CD4-positive, CD25-positive, alpha-beta regulatory T cell (primary cell): ENCODE results near the gene NAGPA. TPM values are rescaled to one million over a fixed set of nuclear protein-coding genes. Genes with fewer than 3 reads are reported as not detected.

Experiments
- ATAC-seq, 2 donors: fragments of 150-1000 bp; cut with Tn5 transposase; one replicate each; pipeline ENCODE4 v1.10.0; 2021; ENCODE audit warnings: low read depth in 2 of 2, moderate number of reproducible peaks in 2 of 2, moderate library complexity in 1 of 2
- DNase-seq, 3 donors: peaks; one replicate each; pipeline versions ENCODE4 v3.0.0 to v3.0.0-alpha.2; 2012 to 2022; ENCODE audit warnings: mixed read lengths in 1 of 3
- H3K27ac ChIP-seq: one replicate; pipeline ENCODE4 v1.7.0; 2013; ENCODE audit warnings: mild to moderate bottlenecking, low read length; ENCODE audit not compliant: insufficient read depth, poor library complexity, severe bottlenecking
- H3K27me3 ChIP-seq: one replicate; pipeline ENCODE4 v1.7.0; 2013; ENCODE audit warnings: low read length; ENCODE audit not compliant: control insufficient read depth, insufficient read depth
- H3K36me3 ChIP-seq: one replicate; pipeline ENCODE4 v1.7.0; 2013; ENCODE audit warnings: mild to moderate bottlenecking, low read length, moderate library complexity; ENCODE audit not compliant: control insufficient read depth, insufficient read depth
- H3K4me1 ChIP-seq: 2 replicates; pipeline ENCODE4 v1.7.0; 2013; ENCODE audit warnings: mild to moderate bottlenecking, low read length; ENCODE audit not compliant: insufficient read depth, control insufficient read depth, poor library complexity, severe bottlenecking
- H3K4me3 ChIP-seq: one replicate; pipeline ENCODE4 v1.7.0; 2013; ENCODE audit warnings: low read depth, mild to moderate bottlenecking, low read length, moderate library complexity
- H3K9me3 ChIP-seq, 2 experiments: 1 replicate in 1 of 2; 2 replicates in 1 of 2; pipeline ENCODE4 v1.7.0; 2013; ENCODE audit warnings: low read length in 2 of 2, mild to moderate bottlenecking in 1 of 2, moderate library complexity in 1 of 2; ENCODE audit not compliant: control insufficient read depth in 2 of 2
- H3K27ac Mint-ChIP-seq, 3 donors: one replicate each; pipeline ENCODE4 v1.8.0; 2020 to 2022; ENCODE audit warnings: mild to moderate bottlenecking in 3 of 3, mixed read lengths in 3 of 3, moderate library complexity in 2 of 3
- H3K27me3 Mint-ChIP-seq: one replicate; pipeline ENCODE4 v1.8.0; 2022; ENCODE audit warnings: mild to moderate bottlenecking, mixed read lengths
- H3K36me3 Mint-ChIP-seq: one replicate; pipeline ENCODE4 v1.8.0; 2020; ENCODE audit warnings: mixed read lengths
- H3K4me1 Mint-ChIP-seq, 4 donors: one replicate each; pipeline ENCODE4 v1.8.0; 2020 to 2022; ENCODE audit warnings: mixed read lengths in 4 of 4, mild to moderate bottlenecking in 1 of 4
- H3K4me3 Mint-ChIP-seq, 4 donors: one replicate each; pipeline ENCODE4 v1.8.0; 2020 to 2022; ENCODE audit warnings: mild to moderate bottlenecking in 4 of 4, mixed read lengths in 4 of 4, moderate library complexity in 3 of 4
- H3K9me3 Mint-ChIP-seq, 7 donors: one replicate each; pipeline ENCODE4 v1.8.0; 2020 to 2022; ENCODE audit warnings: mixed read lengths in 7 of 7, mild to moderate bottlenecking in 3 of 7, moderate library complexity in 2 of 7
- polyA plus RNA-seq, 4 donors: library from polyadenylated mRNA; unstranded; fragments of 300-500 nt; fragmentation: Illumina TruSeq; gene quantifications; one replicate each; pipeline ENCODE4 v1.2.3, GENCODE V29; 2021
- total RNA-seq: library from RNA; stranded (reverse); gene quantifications from one replicate; pipeline ENCODE4 v1.2.3, GENCODE V29; 2022

Gene NAGPA
- total and polyA plus RNA-seq, 5 donors from 2014 or later: 23.7 to 37.5 (median 33.0) TPM

GRCh38 chr16:5073279-5073629, 39.5 kb upstream of the NAGPA start:
- peaks cover 25% of the 10 kb centered on the region for H3K36me3 Mint-ChIP-seq
- Histone ChIP-seq H3K27me3 (no peaks in the 10 kb centered on the region), H3K27ac (peak overlapping the region; percentile 86), H3K4me3 (no peak overlapping the region), H3K4me1 (peaks cover 24% of the 10 kb centered on the region), H3K9me3 (no peaks in the 10 kb centered on the region), H3K36me3 (peaks cover 29% of the 10 kb centered on the region)
- H3K27me3 Mint-ChIP-seq: peaks cover 8% of the 10 kb centered on the region
- ATAC-seq (no peak), DNase-seq (no peak)
- H3K9me3 Mint-ChIP-seq: no peaks in the 10 kb centered on the region
- peak overlapping the region; percentile 11 to 98 (median 78) for H3K27ac Mint-ChIP-seq
- peaks cover 18 to 40% (median 29%) of the 10 kb centered on the region in 4 donors for H3K4me1 Mint-ChIP-seq
- peak overlapping the region; percentile 92 to 96 (median 94) for H3K4me3 Mint-ChIP-seq

GRCh38 chr16:5072334-5073278, 38.9 kb upstream of the NAGPA start:
- no peaks in the 10 kb centered on the region for H3K9me3 ChIP-seq
- H3K4me3 ChIP-seq: peak overlapping the region; percentile 85
- H3K4me1 ChIP-seq: peaks cover 24% of the 10 kb centered on the region
- Mint-ChIP-seq H3K27ac (peak overlapping the region; percentile 98), H3K9me3 (no peaks in the 10 kb centered on the region), H3K27me3 (peaks cover 8% of the 10 kb centered on the region), H3K36me3 (peaks cover 25% of the 10 kb centered on the region), H3K4me3 (peak overlapping the region; percentile 92 to 96 (median 94)), H3K4me1 (peaks cover 18 to 40% (median 29%) of the 10 kb centered on the region in 4 donors)
- no peaks in the 10 kb centered on the region for H3K27me3 ChIP-seq
- ATAC-seq (no peak), DNase-seq (no peak)
- peak overlapping the region; percentile 86 for H3K27ac ChIP-seq
- peaks cover 28% of the 10 kb centered on the region for H3K36me3 ChIP-seq

GRCh38 chr16:5071681-5072333, 38.1 kb upstream of the NAGPA start, which contains the start of gene ALG1:
ALG1 (plus strand) TSS chr16:5071843; CDS start chr16:5071850, 7 bp downstream.
- H3K27ac Mint-ChIP-seq: peak within 1 kb of the TSS; percentile 98
- peak within 1 kb of the TSS; percentile 86 for H3K27ac ChIP-seq
- H3K27me3 Mint-ChIP-seq: peaks cover 9% of the 10 kb centered on the region
- no peaks in the 10 kb centered on the region for H3K9me3 Mint-ChIP-seq
- peaks cover 22% of the 10 kb centered on the region for H3K36me3 ChIP-seq
- no peaks in the 10 kb centered on the region for H3K27me3 ChIP-seq
- no peaks in the 10 kb centered on the region for H3K9me3 ChIP-seq
- peaks cover 18 to 40% (median 29%) of the 10 kb centered on the region in 4 donors for H3K4me1 Mint-ChIP-seq
- H3K4me3 ChIP-seq: peak within 1 kb of the TSS; percentile 85
- ATAC-seq (peak; percentile 88 to 90), DNase-seq (peak; percentile 83 to 92 (median 86))
- peaks cover 22% of the 10 kb centered on the region for H3K36me3 Mint-ChIP-seq
- H3K4me1 ChIP-seq: peaks cover 24% of the 10 kb centered on the region
- peak within 1 kb of the TSS; percentile 92 to 96 (median 94) for H3K4me3 Mint-ChIP-seq

GRCh38 chr16:5071341-5071680, 37.6 kb upstream of the NAGPA start:
- H3K9me3 ChIP-seq: no peaks in the 10 kb centered on the region
- H3K4me3 Mint-ChIP-seq: peak overlapping the region; percentile 92 to 96 (median 94)
- DNase-seq: no peak

GRCh38 chr16:5070431-5071186, 36.9 kb upstream of the NAGPA start:
- H3K27ac Mint-ChIP-seq: peak overlapping the region; percentile 29 to 98 (median 98)
- H3K4me1 ChIP-seq: peaks cover 24% of the 10 kb centered on the region
- H3K4me3 Mint-ChIP-seq: peak overlapping the region in 3 of 4 donors; percentile 47 to 94 (median 92)
- peaks cover 15% of the 10 kb centered on the region for H3K27me3 Mint-ChIP-seq
- peak in 1 of 3 donors; percentile 10 for DNase-seq
- no peak overlapping the region for H3K4me3 ChIP-seq
- H3K27ac ChIP-seq: peak overlapping the region; percentile 86
- H3K27me3 ChIP-seq: no peaks in the 10 kb centered on the region
- H3K36me3 ChIP-seq: peaks cover 12% of the 10 kb centered on the region
- peaks cover 18 to 40% (median 29%) of the 10 kb centered on the region in 4 donors for H3K4me1 Mint-ChIP-seq
- H3K9me3 Mint-ChIP-seq: no peaks in the 10 kb centered on the region
- peaks cover 13% of the 10 kb centered on the region for H3K36me3 Mint-ChIP-seq
- H3K9me3 ChIP-seq: no peaks in the 10 kb centered on the region
- no peak for ATAC-seq

More at GRCh38 chr16:5071341-5071680, 37.6 kb upstream of the NAGPA start:
- Histone ChIP-seq H3K4me3 (peak overlapping the region; percentile 74), H3K4me1 (peaks cover 24% of the 10 kb centered on the region), H3K27me3 (no peaks in the 10 kb centered on the region), H3K27ac (peak overlapping the region; percentile 86), H3K36me3 (peaks cover 19% of the 10 kb centered on the region)
- ATAC-seq: no peak
- H3K36me3 Mint-ChIP-seq: peaks cover 20% of the 10 kb centered on the region
- peak overlapping the region; percentile 98 for H3K27ac Mint-ChIP-seq
- H3K4me1 Mint-ChIP-seq: peaks cover 18 to 40% (median 29%) of the 10 kb centered on the region in 4 donors
- H3K9me3 Mint-ChIP-seq: no peaks in the 10 kb centered on the region
- peaks cover 14% of the 10 kb centered on the region for H3K27me3 Mint-ChIP-seq

GRCh38 chr16:5069854-5070253, 36.1 kb upstream of the NAGPA start:
- H3K9me3 ChIP-seq: no peaks in the 10 kb centered on the region
- Mint-ChIP-seq H3K9me3 (no peaks in the 10 kb centered on the region), H3K4me1 (peaks cover 15 to 35% (median 24%) of the 10 kb centered on the region in 4 donors), H3K27ac (peak overlapping the region in 1 of 3 donors; percentile 75), H3K27me3 (peaks cover 15% of the 10 kb centered on the region), H3K36me3 (peaks cover 5% of the 10 kb centered on the region), H3K4me3 (peak overlapping the region in 3 of 4 donors; percentile 35 to 41 (median 38))
- H3K4me1 ChIP-seq: peaks cover 24% of the 10 kb centered on the region
- DNase-seq (no peak), ATAC-seq (no peak)
- no peak overlapping the region for H3K4me3 ChIP-seq
- H3K27ac ChIP-seq: no peak overlapping the region
- H3K36me3 ChIP-seq: peaks cover 7% of the 10 kb centered on the region
- no peaks in the 10 kb centered on the region for H3K27me3 ChIP-seq

GRCh38 chr16:5069048-5069447, 35.3 kb upstream of the NAGPA start:
- Mint-ChIP-seq H3K36me3 (no peaks in the 10 kb centered on the region), H3K4me1 (peaks cover 13 to 29% (median 20%) of the 10 kb centered on the region in 4 donors), H3K4me3 (no peak overlapping the region), H3K9me3 (no peaks in the 10 kb centered on the region), H3K27me3 (peaks cover 15% of the 10 kb centered on the region), H3K27ac (no peak overlapping the region)
- no peak overlapping the region for H3K4me3 ChIP-seq
- H3K27ac ChIP-seq: no peak overlapping the region
- ATAC-seq (no peak), DNase-seq (no peak)
- no peaks in the 10 kb centered on the region for H3K9me3 ChIP-seq
- H3K4me1 ChIP-seq: peaks cover 24% of the 10 kb centered on the region
- H3K27me3 ChIP-seq: no peaks in the 10 kb centered on the region
- H3K36me3 ChIP-seq: peaks cover 3% of the 10 kb centered on the region
